SK-N-SH treated with all-trans-retinoic acid at 6 μM for 48 hours (cell line): ENCODE data around the gene LIMD2.

Experiments used
- ATAC-seq: fragments of 200-7000 bp; cut with Tn5 transposase; 3 replicates; pipeline ENCODE4 v1.9.1; 2020; ENCODE audit warnings: mild to moderate bottlenecking, moderate library complexity
- ARNTL ChIP-seq: fragments of 450-650 bp; formaldehyde crosslinking; IDR thresholded peaks from 2 replicates; pipeline ENCODE4 v1.5.0; 2020; ENCODE audit warnings: low read depth, mild to moderate bottlenecking, moderate library complexity, borderline replicate concordance
- CSDC2 ChIP-seq: fragments of 250-450 bp; sonication (Bioruptor Pico); IDR thresholded peaks from 2 replicates; pipeline ENCODE4 v1.5.0; 2020; ENCODE audit warnings: mild to moderate bottlenecking, moderate library complexity
- ISL1 ChIP-seq: fragments of 250-450 bp; sonication (Bioruptor Pico); IDR thresholded peaks from 2 replicates; pipeline ENCODE4 v2.1.2; 2022; ENCODE audit warnings: mild to moderate bottlenecking, moderate library complexity
- OSR1 ChIP-seq: fragments of 250-450 bp; sonication (Bioruptor Pico); IDR thresholded peaks from 2 replicates; pipeline ENCODE4 v1.8.0; 2022; ENCODE audit warnings: moderate library complexity, mild to moderate bottlenecking, inconsistent platforms
- PPARA ChIP-seq: fragments of 250-450 bp; sonication (Bioruptor Pico); IDR thresholded peaks from 2 replicates; pipeline ENCODE4 v1.5.0; 2020; ENCODE audit warnings: mild to moderate bottlenecking, borderline replicate concordance
- RARB ChIP-seq: fragments of 250-450 bp; sonication (Bioruptor Pico); IDR thresholded peaks from 2 replicates; pipeline ENCODE4 v1.8.0; 2021; ENCODE audit warnings: mild to moderate bottlenecking, moderate library complexity
- SNAI2 ChIP-seq: fragments of 250-450 bp; sonication (Bioruptor Pico); IDR thresholded peaks from 2 replicates; pipeline ENCODE4 v1.5.0; 2020; ENCODE audit warnings: mild to moderate bottlenecking, moderate library complexity
- TCF4 ChIP-seq: fragments of 250-450 bp; sonication (Bioruptor Pico); IDR thresholded peaks from 2 replicates; pipeline ENCODE4 v1.8.0; 2021; ENCODE audit warnings: mild to moderate bottlenecking, moderate library complexity, borderline replicate concordance
- TOX ChIP-seq: fragments of 250-450 bp; sonication (Bioruptor Pico); IDR thresholded peaks from 2 replicates; pipeline ENCODE4 v1.8.0; 2021; ENCODE audit warnings: mild to moderate bottlenecking, moderate library complexity, borderline replicate concordance
- ZC3H10 ChIP-seq: fragments of 250-450 bp; sonication (Bioruptor Pico); IDR thresholded peaks from 2 replicates; pipeline ENCODE4 v1.5.1; 2021; ENCODE audit warnings: mild to moderate bottlenecking, moderate library complexity
- ZFP3 ChIP-seq: fragments of 250-450 bp; sonication (Bioruptor Pico); IDR thresholded peaks from 2 replicates; pipeline ENCODE4 v1.5.0; 2020; ENCODE audit warnings: mild to moderate bottlenecking, moderate library complexity
- ZFP30 ChIP-seq: fragments of 450-650 bp; formaldehyde crosslinking; IDR thresholded peaks from 2 replicates; pipeline ENCODE4 v1.5.0; 2022; ENCODE audit warnings: mild to moderate bottlenecking, moderate library complexity
- ZNF565 ChIP-seq: fragments of 450-650 bp; formaldehyde crosslinking; conservative IDR thresholded peaks from 2 replicates; pipeline ENCODE4 v1.5.0; 2020; ENCODE audit warnings: low read depth, mild to moderate bottlenecking, moderate library complexity
- ZNF70 ChIP-seq: fragments of 450-650 bp; formaldehyde crosslinking; IDR thresholded peaks from 2 replicates; pipeline ENCODE4 v1.5.0; 2020; ENCODE audit warnings: mild to moderate bottlenecking, moderate library complexity
- ZNF8 ChIP-seq: fragments of 450-650 bp; formaldehyde crosslinking; IDR thresholded peaks from 2 replicates; pipeline ENCODE4 v1.5.0; 2020; ENCODE audit warnings: mild to moderate bottlenecking, moderate library complexity
- TF ChIP-seq, protein P1 (sequence below): fragments of 250-450 bp; sonication (Bioruptor Pico); IDR thresholded peaks from 2 replicates; pipeline ENCODE4 v1.8.0; 2021; ENCODE audit warnings: low read depth, mild to moderate bottlenecking, moderate library complexity, borderline replicate concordance
- TF ChIP-seq, protein P2 (sequence below): fragments of 250-450 bp; sonication (Bioruptor Pico); IDR thresholded peaks from 2 replicates; pipeline ENCODE4 v1.8.0; 2020; ENCODE audit warnings: mild to moderate bottlenecking, moderate library complexity, borderline replicate concordance
- TF ChIP-seq, protein P3 (sequence below): fragments of 250-450 bp; sonication (Bioruptor Pico); IDR thresholded peaks from 2 replicates; pipeline ENCODE4 v1.5.0; 2020; ENCODE audit warnings: mild to moderate bottlenecking, moderate library complexity
- TF ChIP-seq, protein P4 (sequence below): fragments of 250-450 bp; sonication (Bioruptor Pico); IDR thresholded peaks from 2 replicates; pipeline ENCODE4 v1.5.1; 2021; ENCODE audit warnings: mild to moderate bottlenecking, moderate library complexity
- TF ChIP-seq, protein P5 (sequence below): fragments of 250-450 bp; sonication (Bioruptor Pico); IDR thresholded peaks from 2 replicates; pipeline ENCODE4 v1.5.1; 2020; ENCODE audit warnings: low read depth, mild to moderate bottlenecking, moderate library complexity

The LIMD2 gene

DNA sequence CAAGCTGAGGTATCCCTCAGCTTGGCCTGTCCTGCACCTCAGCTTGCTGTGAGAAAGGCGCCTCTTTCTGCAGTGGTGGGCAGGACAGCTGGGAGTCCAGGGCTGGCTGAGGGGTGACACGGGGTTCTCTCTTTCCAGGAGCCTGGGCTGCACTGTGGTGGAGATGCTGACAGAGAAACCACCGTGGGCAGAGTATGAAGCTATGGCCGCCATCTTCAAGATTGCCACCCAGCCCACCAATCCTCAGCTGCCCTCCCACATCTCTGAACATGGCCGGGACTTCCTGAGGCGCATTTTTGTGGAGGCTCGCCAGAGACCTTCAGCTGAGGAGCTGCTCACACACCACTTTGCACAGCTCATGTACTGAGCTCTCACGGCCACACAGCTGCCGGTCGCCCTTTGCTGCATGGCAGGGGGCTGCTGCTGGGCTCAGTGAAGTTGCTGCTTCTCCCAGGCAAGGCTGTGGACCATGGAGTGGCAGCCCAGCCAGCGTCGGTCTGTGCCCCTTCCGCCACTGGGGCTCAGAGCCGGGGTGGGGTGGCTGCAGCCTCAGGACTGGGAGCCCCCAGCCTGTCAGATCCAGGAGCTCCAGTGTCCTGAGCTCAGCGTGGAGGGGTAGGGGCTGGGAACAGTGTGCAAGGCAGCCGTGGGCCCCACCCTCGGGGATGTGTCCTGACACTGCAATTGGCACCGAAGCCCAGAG, 6.4 kb downstream of the LIMD2 start:
- ATAC-seq, result no peak

DNA sequence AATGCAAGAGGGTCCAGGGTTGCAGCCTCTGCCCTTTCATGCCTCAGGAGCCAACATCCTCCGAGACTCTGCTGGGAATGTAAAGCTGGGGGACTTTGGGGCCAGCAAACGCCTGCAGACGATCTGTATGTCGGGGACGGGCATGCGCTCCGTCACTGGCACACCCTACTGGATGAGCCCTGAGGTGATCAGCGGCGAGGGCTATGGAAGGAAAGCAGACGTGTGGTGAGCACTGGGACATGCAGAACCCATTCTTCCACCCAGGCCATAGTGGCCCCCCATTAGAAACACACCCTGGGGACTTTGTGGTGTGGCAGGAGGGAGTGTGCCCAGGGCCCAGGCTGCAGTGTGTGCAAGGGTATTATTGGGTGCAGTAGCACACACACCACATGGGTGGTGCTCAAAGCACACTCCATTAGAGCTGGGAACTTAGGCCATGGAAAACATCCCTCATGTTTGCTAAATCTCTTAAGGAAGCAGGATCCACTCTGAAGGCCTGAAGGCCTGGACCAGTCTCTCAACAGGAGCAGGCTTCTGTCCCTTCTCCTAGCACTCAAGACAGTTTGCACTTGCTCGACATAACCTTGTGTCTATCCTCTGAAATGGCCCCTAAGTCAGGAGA, 7.6 kb downstream of the LIMD2 start:
- ATAC-seq, result no peak
- no peak for TF ChIP-seq OSR1 (CRISPR knock-in tag)
- TF ChIP-seq TOX (CRISPR knock-in tag), result no peak
- no peak for TF ChIP-seq ZNF565 (CRISPR knock-in tag)
- no peak for TF ChIP-seq TCF4 (CRISPR knock-in tag)
- TF ChIP-seq, protein P1, sequence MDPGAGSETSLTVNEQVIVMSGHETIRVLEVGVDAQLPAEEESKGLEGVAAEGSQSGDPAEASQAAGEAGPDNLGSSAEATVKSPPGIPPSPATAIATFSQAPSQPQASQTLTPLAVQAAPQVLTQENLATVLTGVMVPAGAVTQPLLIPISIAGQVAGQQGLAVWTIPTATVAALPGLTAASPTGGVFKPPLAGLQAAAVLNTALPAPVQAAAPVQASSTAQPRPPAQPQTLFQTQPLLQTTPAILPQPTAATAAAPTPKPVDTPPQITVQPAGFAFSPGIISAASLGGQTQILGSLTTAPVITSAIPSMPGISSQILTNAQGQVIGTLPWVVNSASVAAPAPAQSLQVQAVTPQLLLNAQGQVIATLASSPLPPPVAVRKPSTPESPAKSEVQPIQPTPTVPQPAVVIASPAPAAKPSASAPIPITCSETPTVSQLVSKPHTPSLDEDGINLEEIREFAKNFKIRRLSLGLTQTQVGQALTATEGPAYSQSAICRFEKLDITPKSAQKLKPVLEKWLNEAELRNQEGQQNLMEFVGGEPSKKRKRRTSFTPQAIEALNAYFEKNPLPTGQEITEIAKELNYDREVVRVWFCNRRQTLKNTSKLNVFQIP (CRISPR knock-in tag), result no peak
- TF ChIP-seq, protein P2, sequence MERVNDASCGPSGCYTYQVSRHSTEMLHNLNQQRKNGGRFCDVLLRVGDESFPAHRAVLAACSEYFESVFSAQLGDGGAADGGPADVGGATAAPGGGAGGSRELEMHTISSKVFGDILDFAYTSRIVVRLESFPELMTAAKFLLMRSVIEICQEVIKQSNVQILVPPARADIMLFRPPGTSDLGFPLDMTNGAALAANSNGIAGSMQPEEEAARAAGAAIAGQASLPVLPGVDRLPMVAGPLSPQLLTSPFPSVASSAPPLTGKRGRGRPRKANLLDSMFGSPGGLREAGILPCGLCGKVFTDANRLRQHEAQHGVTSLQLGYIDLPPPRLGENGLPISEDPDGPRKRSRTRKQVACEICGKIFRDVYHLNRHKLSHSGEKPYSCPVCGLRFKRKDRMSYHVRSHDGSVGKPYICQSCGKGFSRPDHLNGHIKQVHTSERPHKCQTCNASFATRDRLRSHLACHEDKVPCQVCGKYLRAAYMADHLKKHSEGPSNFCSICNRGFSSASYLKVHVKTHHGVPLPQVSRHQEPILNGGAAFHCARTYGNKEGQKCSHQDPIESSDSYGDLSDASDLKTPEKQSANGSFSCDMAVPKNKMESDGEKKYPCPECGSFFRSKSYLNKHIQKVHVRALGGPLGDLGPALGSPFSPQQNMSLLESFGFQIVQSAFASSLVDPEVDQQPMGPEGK (CRISPR knock-in tag), result no peak
- TF ChIP-seq ZFP3 (CRISPR knock-in tag), result no peak
- no peak for TF ChIP-seq PPARA

More for the DNA sequence above, 6.4 kb downstream of the LIMD2 start:
- TF ChIP-seq TCF4 (CRISPR knock-in tag), result no peak

DNA sequence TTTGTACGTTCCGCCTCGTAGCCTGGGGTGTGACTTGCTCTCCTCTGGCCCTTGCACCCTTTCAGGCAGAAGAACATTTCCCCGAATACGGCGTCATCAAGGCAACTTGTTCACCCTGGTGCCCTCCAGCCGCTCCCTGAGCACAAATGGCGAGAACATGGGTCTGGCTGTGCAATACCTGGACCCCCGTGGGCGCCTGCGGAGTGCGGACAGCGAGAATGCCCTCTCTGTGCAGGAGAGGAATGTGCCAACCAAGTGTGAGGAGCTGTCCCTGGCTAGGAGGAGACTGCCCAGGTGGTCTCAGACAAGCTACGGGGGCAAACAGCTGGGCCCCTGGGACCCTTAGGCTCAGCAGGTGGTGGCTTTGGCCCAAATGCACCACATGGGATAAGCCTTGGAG, 10.4 kb downstream of the LIMD2 start:
- TF ChIP-seq ZNF70 (CRISPR knock-in tag) (no peak), ARNTL (CRISPR knock-in tag) (no peak), SNAI2 (CRISPR knock-in tag) (no peak), ZC3H10 (CRISPR knock-in tag) (no peak), ZFP30 (CRISPR knock-in tag) (no peak), TOX (CRISPR knock-in tag) (no peak), ISL1 (no peak), ZNF565 (CRISPR knock-in tag) (no peak), PPARA (no peak), RARB (CRISPR knock-in tag) (no peak), ZNF8 (no peak), CSDC2 (CRISPR knock-in tag) (no peak), TCF4 (CRISPR knock-in tag) (no peak)
- TF ChIP-seq, protein P2 (CRISPR knock-in tag), result no peak
- TF ChIP-seq, protein P1 (CRISPR knock-in tag), result no peak
- TF ChIP-seq, protein P3, sequence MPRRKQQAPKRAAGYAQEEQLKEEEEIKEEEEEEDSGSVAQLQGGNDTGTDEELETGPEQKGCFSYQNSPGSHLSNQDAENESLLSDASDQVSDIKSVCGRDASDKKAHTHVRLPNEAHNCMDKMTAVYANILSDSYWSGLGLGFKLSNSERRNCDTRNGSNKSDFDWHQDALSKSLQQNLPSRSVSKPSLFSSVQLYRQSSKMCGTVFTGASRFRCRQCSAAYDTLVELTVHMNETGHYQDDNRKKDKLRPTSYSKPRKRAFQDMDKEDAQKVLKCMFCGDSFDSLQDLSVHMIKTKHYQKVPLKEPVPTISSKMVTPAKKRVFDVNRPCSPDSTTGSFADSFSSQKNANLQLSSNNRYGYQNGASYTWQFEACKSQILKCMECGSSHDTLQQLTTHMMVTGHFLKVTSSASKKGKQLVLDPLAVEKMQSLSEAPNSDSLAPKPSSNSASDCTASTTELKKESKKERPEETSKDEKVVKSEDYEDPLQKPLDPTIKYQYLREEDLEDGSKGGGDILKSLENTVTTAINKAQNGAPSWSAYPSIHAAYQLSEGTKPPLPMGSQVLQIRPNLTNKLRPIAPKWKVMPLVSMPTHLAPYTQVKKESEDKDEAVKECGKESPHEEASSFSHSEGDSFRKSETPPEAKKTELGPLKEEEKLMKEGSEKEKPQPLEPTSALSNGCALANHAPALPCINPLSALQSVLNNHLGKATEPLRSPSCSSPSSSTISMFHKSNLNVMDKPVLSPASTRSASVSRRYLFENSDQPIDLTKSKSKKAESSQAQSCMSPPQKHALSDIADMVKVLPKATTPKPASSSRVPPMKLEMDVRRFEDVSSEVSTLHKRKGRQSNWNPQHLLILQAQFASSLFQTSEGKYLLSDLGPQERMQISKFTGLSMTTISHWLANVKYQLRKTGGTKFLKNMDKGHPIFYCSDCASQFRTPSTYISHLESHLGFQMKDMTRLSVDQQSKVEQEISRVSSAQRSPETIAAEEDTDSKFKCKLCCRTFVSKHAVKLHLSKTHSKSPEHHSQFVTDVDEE (CRISPR knock-in tag), result no peak
- TF ChIP-seq, protein P4, sequence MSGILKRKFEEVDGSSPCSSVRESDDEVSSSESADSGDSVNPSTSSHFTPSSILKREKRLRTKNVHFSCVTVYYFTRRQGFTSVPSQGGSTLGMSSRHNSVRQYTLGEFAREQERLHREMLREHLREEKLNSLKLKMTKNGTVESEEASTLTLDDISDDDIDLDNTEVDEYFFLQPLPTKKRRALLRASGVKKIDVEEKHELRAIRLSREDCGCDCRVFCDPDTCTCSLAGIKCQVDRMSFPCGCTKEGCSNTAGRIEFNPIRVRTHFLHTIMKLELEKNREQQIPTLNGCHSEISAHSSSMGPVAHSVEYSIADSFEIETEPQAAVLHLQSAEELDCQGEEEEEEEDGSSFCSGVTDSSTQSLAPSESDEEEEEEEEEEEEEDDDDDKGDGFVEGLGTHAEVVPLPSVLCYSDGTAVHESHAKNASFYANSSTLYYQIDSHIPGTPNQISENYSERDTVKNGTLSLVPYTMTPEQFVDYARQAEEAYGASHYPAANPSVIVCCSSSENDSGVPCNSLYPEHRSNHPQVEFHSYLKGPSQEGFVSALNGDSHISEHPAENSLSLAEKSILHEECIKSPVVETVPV (CRISPR knock-in tag), result no peak
- TF ChIP-seq, protein P5, sequence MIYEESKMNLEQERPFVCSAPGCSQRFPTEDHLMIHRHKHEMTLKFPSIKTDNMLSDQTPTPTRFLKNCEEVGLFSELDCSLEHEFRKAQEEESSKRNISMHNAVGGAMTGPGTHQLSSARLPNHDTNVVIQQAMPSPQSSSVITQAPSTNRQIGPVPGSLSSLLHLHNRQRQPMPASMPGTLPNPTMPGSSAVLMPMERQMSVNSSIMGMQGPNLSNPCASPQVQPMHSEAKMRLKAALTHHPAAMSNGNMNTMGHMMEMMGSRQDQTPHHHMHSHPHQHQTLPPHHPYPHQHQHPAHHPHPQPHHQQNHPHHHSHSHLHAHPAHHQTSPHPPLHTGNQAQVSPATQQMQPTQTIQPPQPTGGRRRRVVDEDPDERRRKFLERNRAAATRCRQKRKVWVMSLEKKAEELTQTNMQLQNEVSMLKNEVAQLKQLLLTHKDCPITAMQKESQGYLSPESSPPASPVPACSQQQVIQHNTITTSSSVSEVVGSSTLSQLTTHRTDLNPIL (CRISPR knock-in tag), result no peak
- TF ChIP-seq, all 23 proteins: peak for 0
- no peak for ATAC-seq
